Esophagus (tissue), 2 donors: ENCODE results near the gene PRTG. TPM values are rescaled to one million over a fixed set of nuclear protein-coding genes. Genes with fewer than 3 reads are reported as not detected.

Source experiments
- H3K27ac ChIP-seq, 2 donors: one replicate each; pipeline ENCODE4 v1.5.1; 2013; ENCODE audit warnings: low read depth in 2 of 2, mild to moderate bottlenecking in 2 of 2, inconsistent platforms in 1 of 2, low read length in 1 of 2, moderate library complexity in 1 of 2
- H3K27me3 ChIP-seq, 2 donors: one replicate each; pipeline ENCODE4 v1.6.1; 2013; ENCODE audit warnings: low read length in 2 of 2, control low read depth in 1 of 2, mild to moderate bottlenecking in 1 of 2; ENCODE audit not compliant: insufficient read depth in 2 of 2, control insufficient read depth in 1 of 2
- H3K36me3 ChIP-seq, 2 donors: one replicate each; pipeline ENCODE4 v1.6.1; 2013; ENCODE audit warnings: low read length in 1 of 2; ENCODE audit not compliant: control insufficient read depth in 2 of 2, insufficient read depth in 2 of 2
- H3K4me1 ChIP-seq, 2 donors: one replicate each; pipeline ENCODE4 v1.6.1; 2013; ENCODE audit warnings: low read length in 1 of 2; ENCODE audit not compliant: control insufficient read depth in 2 of 2, insufficient read depth in 2 of 2
- H3K4me3 ChIP-seq, 2 donors: one replicate each; pipeline ENCODE4 v1.5.1; 2013; ENCODE audit warnings: low read length in 2 of 2, mild to moderate bottlenecking in 2 of 2, low read depth in 1 of 2, moderate library complexity in 1 of 2
- H3K9me3 ChIP-seq, 2 donors: one replicate each; pipeline ENCODE4 v1.6.1; 2013; ENCODE audit warnings: mild to moderate bottlenecking in 2 of 2, low read depth in 1 of 2, low read length in 1 of 2, moderate library complexity in 1 of 2; ENCODE audit not compliant: control insufficient read depth in 2 of 2, insufficient read depth in 1 of 2
- WGBS, 2 donors: extraction: QIAGEN DNeasy Blood & Tissue Kit; methylation state at CpG; one replicate each; pipeline ENCODE4 v1.1.7; 2013; 5-methylcytosine and 5-hydroxymethylcytosine counted together
- polyA plus RNA-seq, 2 donors: library from polyadenylated mRNA; stranded (reverse); fragments of 200-250 nt; gene quantifications; one replicate each; pipeline ENCODE4 v1.2.3, GENCODE V29; 2013
- donor health status: healthy with polysubstance abuse.
- donor health status: Bipolar disorder and iron deficiency.

The PRTG gene
- polyA plus RNA-seq, 2 donors: 0.02 to 0.10 TPM

GRCh38 chr15:55743729-55744655 is 1.0 kb upstream of the PRTG start:
- no peak overlapping the region for H3K27ac ChIP-seq
- whole genome bisulfite sequencing, 2 donors: 50% methylated on average over 21 of the region's 21 CpGs

GRCh38 chr15:55742498-55742926 is 440 bp downstream of the PRTG start:
- H3K27me3 ChIP-seq: peaks cover 0 to 17% of the 10 kb centered on the region in 2 donors
- no peaks in the 10 kb centered on the region for H3K9me3 ChIP-seq
- H3K36me3 ChIP-seq: no peaks in the 10 kb centered on the region
- WGBS, 2 donors: 0 to 1% methylated on average over 44 to 52 of the region's 52 CpGs
- no peak overlapping the region for H3K27ac ChIP-seq
- peak overlapping the region; percentile 54 to 68 for H3K4me3 ChIP-seq
- H3K4me1 ChIP-seq: no peaks in the 10 kb centered on the region

More at GRCh38 chr15:55743729-55744655, 1.0 kb upstream of the PRTG start:
- no peaks in the 10 kb centered on the region for H3K36me3 ChIP-seq
- no peaks in the 10 kb centered on the region for H3K4me1 ChIP-seq
- H3K27me3 ChIP-seq: peaks cover 0 to 17% of the 10 kb centered on the region in 2 donors
- H3K4me3 ChIP-seq: peak overlapping the region in 1 of 2 donors; percentile 68
- no peaks in the 10 kb centered on the region for H3K9me3 ChIP-seq

GRCh38 chr15:55741833-55742497 is 987 bp downstream of the PRTG start:
- 3 to 4% methylated on average over 34 of the region's 34 CpGs for WGBS, 2 donors
- H3K9me3 ChIP-seq: no peaks in the 10 kb centered on the region
- H3K36me3 ChIP-seq: no peaks in the 10 kb centered on the region
- H3K4me3 ChIP-seq: peak overlapping the region; percentile 54 to 68
- no peaks in the 10 kb centered on the region for H3K4me1 ChIP-seq
- H3K27ac ChIP-seq: no peak overlapping the region
- H3K27me3 ChIP-seq: peaks cover 0 to 17% of the 10 kb centered on the region in 2 donors

GRCh38 chr15:55740981-55741832 is 1.7 kb downstream of the PRTG start:
- H3K36me3 ChIP-seq: no peaks in the 10 kb centered on the region
- no peak overlapping the region for H3K27ac ChIP-seq
- WGBS, 2 donors: 22 to 33% methylated on average over 21 of the region's 21 CpGs
- H3K27me3 ChIP-seq: peaks cover 0 to 17% of the 10 kb centered on the region in 2 donors
- H3K9me3 ChIP-seq: no peaks in the 10 kb centered on the region
- no peaks in the 10 kb centered on the region for H3K4me1 ChIP-seq
- H3K4me3 ChIP-seq: peak overlapping the region in 1 of 2 donors; percentile 68

GRCh38 chr15:55740359-55740878 is 2.5 kb downstream of the PRTG start:
- 52 to 58% methylated on average over 11 of the region's 11 CpGs for WGBS, 2 donors
- peaks cover 0 to 17% of the 10 kb centered on the region in 2 donors for H3K27me3 ChIP-seq

GRCh38 chr15:55739641-55740040 is 3.3 kb downstream of the PRTG start:
- H3K36me3 ChIP-seq: no peaks in the 10 kb centered on the region
- peaks cover 0 to 17% of the 10 kb centered on the region in 2 donors for H3K27me3 ChIP-seq
- H3K4me1 ChIP-seq: no peaks in the 10 kb centered on the region
- no peaks in the 10 kb centered on the region for H3K9me3 ChIP-seq
- 97 to 100% methylated on average over 1 of the region's 1 CpG for WGBS, 2 donors
- no peak overlapping the region for H3K27ac ChIP-seq
- no peak overlapping the region for H3K4me3 ChIP-seq

More at GRCh38 chr15:55740359-55740878, 2.5 kb downstream of the PRTG start:
- no peak overlapping the region for H3K4me3 ChIP-seq
- no peaks in the 10 kb centered on the region for H3K36me3 ChIP-seq
- no peaks in the 10 kb centered on the region for H3K9me3 ChIP-seq
- no peaks in the 10 kb centered on the region for H3K4me1 ChIP-seq
- no peak overlapping the region for H3K27ac ChIP-seq

- H3K9me3 ChIP-seq: no peaks in the 10 kb centered on the region
- no peak overlapping the region for H3K4me3 ChIP-seq
- no peaks in the 10 kb centered on the region for H3K36me3 ChIP-seq
- H3K4me1 ChIP-seq: no peaks in the 10 kb centered on the region
- WGBS, 2 donors: 16 to 49% methylated on average over 1 of the region's 1 CpG
- no peak overlapping the region for H3K27ac ChIP-seq
- peaks cover 0 to 17% of the 10 kb centered on the region in 2 donors for H3K27me3 ChIP-seq
Measured at GRCh38 chr15:55738715-55739114, 4.2 kb downstream of the PRTG start.

GRCh38 chr15:55737373-55737772 is 5.6 kb downstream of the PRTG start:
- no peaks in the 10 kb centered on the region for H3K36me3 ChIP-seq
- no peak overlapping the region for H3K4me3 ChIP-seq
- H3K9me3 ChIP-seq: no peaks in the 10 kb centered on the region
- H3K27me3 ChIP-seq: peaks cover 0 to 8% of the 10 kb centered on the region in 2 donors
- H3K27ac ChIP-seq: no peak overlapping the region
- H3K4me1 ChIP-seq: no peaks in the 10 kb centered on the region

GRCh38 chr15:55736756-55737155 is 6.2 kb downstream of the PRTG start:
- Histone ChIP-seq H3K36me3 (no peaks in the 10 kb centered on the region), H3K4me1 (no peaks in the 10 kb centered on the region), H3K27me3 (peaks cover 0 to 5% of the 10 kb centered on the region in 2 donors), H3K4me3 (no peak overlapping the region), H3K9me3 (no peaks in the 10 kb centered on the region), H3K27ac (no peak overlapping the region)
- WGBS, 2 donors: 68% methylated on average over 3 of the region's 3 CpGs
